Ecto neural progenitor cell (in vitro differentiated cells): ENCODE measurements around the gene PTGFRN.

Source experiments
- DNase-seq: peaks from one replicate; pipeline ENCODE4 v3.0.0-alpha.2; 2018; ENCODE audit warnings: low spot score

The PTGFRN gene

DNA sequence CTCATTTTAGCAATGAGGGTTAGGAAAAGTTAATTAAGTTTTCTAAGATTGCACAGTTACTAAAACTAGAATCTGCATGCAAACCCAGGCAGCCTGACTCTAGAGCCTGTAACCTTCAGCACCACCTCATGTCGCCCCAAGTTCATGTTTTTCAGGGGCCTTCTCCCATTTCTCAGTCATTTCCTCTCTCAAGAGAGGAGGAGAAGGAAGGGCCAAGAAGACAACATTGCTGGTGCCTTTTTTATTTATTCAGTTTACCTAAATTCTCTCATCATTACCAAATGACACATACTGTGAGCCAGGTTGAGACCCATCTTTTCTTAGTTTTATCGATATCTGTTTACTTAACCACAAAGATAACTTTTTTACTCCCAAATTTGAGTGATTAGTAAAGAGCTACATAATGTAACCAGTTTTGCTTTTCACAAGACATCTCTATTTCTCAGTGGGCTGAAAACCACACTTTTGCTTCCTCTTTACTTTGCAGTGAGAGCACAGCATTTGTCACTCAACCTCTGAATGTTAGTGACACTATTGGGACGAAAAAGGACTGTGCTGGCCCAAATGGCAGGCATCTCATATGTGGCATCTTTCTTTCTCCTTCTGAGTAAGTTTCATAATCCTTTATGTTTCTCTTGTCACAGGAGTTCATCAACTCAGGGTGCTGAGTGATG, 91.7 kb downstream of the PTGFRN start, which contains the start of gene CD101:
Gene CD101 (plus strand): TSS at position 507 of the 674 bp plus-strand sequence. CDS start 58 bp downstream, at position 565.
- no peak for DNase-seq

DNA sequence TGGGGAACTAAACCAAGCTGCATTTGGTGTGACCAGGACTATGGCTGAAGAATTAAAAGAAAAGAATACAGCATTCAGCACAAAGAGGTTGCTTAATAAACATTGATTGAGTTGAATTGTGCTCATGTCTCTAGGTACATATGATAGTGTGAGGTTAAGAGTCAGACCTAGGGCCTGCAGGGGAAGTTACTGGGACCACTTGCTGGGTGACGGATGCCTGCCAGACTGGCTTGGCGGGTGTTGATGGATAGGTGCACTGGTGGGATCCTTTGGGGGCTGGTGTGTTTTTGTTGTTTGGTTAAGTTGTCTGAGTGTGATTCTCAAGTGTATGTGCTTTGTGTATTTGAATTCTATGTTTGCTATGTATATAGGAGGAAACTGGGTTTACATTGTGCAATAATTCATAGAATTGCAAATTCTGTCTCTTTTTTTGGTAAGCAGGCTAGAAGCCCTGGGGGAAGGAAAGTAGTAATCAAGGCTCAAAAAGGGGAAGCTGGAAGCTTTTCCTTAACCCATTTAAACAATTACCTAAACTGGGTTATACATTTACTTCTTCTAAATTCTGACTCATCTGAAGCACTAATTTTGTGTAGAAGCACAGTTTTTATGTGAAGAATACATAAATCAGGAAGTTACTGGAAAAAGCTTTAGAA, 93.6 kb downstream of the PTGFRN start:
- DNase-seq: no peak

DNA sequence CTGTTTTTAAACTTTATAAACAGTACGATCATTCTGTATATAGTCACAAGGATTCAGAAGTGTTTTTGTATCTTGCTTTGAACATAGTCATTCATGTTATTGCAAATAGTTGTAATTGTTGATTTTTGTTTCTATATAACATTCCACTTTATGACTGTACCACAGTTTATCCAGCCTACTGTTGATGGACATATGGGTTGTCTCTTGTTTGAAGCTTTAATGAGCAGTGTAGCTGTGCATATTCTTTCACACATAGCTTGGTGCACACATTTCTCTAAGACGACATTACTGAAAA, 98.0 kb downstream of the PTGFRN start:
- no peak for DNase-seq

DNA sequence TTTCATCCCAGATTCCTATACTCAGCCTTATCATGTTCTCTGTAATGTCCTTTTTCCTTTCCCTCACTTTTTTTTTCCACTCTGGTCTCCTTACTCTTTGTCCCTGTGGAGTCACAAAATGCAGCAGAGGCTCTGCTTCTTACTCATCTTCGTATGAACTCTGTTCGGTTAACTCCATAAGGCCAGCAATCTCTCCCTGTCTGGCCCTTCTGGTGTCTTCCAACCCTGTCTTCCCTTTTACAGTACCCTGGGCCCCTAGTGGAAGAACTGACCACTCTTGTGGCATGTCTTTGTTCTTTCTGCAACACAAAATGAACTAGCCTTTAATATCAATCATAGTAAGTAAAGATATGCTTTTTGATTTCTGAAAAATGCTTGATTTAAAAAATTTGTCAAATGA, 98.9 kb downstream of the PTGFRN start:
- no peak for DNase-seq

DNA sequence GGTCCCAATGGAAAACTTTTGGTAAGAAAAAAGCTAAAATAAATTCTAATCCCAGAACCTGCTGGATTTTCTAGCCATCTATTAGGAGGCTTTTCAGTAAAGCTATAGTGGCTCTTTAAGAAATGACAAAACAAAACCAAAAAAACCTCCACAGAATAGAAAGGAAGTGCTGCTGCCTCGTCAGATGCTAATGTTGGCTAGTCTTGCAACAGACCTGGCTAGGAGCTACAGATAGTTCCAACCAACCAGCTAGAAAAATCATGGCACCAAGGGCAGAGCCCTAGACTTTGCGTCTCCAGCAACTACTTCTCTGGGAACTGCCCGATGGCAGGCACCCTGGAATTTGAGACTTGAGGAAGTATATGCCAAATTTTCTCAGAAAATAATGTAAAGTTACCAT, 99.4 kb downstream of the PTGFRN start:
- DNase-seq: no peak

DNA sequence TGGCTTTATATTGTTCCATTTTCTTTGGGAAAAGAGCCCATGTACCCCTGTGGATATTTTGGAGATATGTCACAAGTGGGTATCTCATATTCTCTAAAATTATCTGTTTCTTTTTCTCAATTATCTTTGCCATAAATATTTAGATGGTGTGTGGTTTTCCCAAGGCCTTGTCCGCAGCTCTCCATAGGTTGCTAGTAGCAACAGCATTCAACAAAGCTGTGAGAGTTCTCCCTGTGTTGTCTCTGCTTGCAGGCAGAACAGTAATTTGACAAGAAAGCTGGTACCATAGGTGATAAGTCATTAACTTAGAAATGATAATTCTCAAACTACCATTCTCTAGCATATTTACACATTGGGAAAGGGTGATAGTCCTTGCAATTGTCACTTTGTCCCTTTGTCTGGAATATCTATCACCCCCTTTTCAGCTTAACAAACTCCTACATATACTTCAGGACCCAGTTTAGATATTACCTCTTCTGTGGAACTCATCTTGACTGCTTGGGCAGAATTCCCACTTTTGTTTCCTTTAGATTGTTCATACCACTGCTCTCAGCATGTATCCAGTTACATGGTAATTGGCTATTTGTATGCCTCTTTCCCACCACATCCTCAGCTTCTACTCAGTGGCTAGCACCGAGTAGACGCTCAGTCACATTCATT, 100.7 kb downstream of the PTGFRN start:
- no peak for DNase-seq

DNA sequence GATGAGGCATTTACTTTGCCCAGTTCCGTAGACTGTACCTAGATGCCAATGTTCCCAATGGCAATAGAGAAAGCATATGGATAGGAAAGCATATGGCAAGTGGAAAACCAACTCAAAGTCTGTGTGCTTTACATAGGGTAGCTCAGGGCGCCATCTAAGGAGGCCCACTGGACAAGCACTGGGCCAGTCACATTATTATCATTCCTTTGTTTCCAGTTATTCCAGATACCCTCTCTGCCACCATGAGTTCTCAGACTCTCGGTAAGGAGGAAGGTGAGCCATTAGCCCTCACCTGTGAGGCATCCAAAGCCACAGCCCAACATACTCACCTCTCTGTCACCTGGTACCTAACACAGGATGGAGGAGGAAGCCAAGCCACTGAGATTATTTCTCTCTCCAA, 101.6 kb downstream of the PTGFRN start:
- DNase-seq: no peak

DNA sequence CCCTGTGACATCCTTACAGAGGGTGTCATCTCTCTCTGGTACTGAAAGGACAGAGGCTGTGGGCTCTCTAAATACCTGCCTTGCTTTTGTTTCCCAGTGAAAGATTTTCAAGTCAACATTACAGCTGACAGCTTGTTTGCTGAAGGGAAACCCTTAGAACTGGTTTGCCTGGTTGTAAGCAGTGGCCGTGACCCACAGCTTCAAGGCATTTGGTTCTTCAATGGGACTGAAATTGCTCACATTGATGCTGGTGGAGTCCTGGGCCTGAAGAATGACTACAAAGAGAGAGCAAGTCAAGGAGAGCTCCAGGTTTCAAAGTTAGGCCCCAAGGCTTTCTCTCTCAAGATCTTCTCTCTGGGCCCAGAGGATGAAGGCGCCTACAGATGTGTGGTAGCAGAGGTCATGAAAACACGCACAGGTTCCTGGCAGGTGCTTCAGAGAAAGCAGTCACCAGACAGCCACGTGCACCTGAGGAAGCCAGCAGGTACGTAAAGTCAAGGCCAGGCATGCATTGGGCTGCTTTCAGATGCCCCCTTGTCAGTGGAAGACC, 103.7 kb downstream of the PTGFRN start:
- DNase-seq: no peak

DNA sequence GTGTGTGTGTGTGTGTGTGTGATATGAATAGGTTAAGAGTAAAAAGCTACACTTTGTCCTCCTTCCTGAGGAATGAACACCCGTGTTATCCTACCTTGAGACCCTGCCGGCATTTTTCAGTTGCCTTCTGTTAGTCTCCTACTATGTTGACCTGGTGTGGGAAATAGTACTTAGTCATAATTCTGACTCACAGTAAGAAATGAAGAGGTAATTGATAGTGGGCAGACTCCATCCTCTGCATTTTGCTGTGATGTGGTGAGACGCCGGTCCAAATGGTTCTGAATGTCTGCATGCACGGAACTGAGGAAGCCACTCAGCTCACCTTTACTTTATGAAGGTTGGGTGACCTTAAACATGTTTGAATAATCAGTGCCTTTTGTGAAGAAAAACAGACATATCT, 104.5 kb downstream of the PTGFRN start:
- no peak for DNase-seq

DNA sequence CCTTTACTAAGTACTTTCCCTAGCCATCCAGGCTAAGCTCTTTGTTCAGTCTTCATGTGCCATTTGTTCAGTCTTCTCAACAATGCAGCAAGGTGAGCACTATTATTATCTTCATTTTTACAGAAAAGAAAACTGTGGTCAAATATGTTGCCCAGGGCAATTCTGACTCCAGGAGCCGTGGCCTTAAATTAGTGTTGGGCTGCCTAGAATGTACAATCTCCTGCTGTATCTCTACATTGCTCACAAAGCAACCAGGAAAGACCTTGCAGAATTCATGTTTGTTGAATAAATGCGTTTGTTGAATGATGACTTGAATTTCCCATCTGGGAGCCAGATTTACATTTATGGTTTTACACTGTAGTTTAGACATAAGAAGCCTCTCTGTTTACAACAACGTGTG, 106.0 kb downstream of the PTGFRN start:
- no peak for DNase-seq

DNA sequence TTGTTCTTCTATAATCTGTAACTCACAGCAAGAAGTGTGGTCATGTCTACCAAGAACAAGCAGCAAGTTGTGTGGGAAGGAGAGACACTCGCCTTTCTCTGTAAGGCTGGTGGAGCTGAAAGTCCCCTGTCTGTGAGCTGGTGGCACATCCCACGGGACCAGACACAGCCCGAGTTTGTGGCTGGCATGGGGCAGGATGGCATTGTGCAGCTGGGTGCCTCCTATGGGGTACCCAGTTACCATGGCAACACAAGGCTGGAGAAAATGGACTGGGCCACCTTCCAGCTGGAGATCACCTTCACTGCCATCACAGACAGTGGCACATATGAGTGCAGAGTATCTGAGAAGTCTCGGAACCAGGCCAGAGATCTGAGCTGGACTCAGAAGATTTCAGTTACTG, 107.3 kb downstream of the PTGFRN start:
- DNase-seq: no peak

DNA sequence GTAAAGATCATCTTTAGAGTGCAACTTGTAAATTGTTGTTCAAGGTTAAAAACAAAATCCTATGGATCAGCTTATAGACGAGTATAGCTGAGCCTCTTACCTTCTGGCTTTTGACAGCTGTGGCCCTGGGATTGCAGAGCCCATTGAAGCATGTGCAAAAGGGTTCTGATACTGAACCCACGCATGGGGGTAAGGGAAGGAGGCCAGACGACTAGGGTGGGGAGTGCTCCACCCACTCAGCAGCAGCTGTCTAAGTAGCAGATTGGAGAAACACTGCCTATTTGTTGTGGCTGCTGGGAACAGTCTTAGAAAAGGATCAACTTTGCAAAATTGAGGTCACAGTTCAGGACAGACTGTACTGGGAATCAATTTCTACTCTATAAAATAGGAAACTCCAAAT, 107.9 kb downstream of the PTGFRN start:
- no peak for DNase-seq

DNA sequence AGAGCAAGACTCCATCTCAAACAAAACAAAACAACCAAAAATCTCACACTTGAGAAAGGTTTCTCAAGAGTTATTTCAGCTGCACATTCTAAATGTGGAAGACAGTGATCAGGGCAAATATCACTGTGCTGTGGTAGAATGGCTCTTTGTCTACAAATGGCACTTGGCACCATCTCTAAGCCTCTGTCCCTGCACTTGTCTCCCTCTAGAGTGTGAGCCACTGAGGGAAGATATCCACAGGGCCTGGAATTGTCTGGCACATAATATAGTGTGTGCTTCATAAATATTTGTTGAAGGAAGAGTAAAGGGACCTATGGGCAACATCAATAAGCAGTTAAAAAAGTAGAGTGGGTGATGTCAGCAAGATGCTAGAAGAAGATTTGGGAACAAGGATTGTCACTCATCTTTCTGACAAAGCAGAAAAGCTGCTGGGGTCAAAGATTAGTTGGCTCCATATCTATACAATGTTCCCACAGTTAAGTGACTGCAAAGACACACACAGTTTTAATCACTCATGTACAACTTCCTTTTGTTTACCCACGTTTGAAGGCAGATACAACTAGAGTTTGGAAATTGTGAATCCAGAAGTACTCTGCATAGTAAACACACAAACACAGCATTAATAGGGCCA, 110.9 kb downstream of the PTGFRN start:
- DNase-seq: no peak

DNA sequence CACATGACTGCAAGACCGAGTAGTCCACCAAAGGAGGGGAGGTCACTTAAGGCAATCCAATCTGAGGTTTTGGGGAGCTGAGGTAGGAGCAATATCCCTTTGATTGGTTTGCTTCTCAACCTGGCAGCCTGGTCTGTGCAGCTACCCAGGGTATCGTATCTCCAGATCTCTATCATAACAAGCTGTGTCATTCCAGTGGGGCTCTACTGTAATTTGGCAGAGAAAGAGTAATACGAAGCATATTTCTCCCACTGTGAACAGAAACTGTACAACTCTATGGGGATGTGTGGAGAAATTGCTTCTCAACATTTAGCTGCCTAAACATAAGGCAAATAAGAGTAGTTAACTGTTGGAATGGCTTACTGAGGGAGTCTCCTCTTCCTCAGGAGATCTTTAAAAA, 112.4 kb downstream of the PTGFRN start:
- DNase-seq: no peak

DNA sequence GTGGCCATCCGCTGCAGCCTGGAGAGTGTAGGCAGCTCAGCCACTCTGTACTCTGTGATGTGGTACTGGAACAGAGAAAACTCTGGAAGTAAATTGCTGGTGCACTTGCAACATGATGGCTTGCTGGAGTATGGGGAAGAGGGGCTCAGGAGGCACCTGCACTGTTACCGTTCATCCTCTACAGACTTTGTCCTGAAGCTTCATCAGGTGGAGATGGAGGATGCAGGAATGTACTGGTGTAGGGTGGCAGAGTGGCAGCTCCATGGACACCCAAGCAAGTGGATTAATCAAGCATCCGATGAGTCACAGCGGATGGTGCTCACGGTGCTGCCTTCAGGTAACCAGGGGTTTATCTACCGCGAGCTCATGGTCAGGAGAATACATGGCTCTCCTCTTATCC, 115.9 kb downstream of the PTGFRN start:
- no peak for DNase-seq

DNA sequence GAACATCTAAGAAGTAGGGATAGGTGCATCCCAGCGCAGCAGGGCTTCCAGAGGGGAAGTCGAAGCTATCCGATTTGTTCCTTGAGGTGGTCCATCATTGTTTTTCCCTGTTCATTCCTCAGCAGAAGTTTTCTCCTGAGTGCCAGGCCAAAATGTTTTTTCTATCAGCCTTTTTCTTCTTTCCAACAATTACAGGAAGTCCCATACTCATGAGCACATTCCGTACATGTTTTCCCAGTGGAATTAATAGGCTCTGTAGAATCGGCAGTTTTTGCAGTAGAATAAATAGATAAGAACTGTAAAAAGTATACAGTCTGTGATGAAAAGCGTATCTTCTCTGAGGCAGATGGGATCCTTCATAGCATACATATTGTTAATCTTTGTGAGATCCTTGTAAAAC, 116.6 kb downstream of the PTGFRN start:
- DNase-seq: no peak

DNA sequence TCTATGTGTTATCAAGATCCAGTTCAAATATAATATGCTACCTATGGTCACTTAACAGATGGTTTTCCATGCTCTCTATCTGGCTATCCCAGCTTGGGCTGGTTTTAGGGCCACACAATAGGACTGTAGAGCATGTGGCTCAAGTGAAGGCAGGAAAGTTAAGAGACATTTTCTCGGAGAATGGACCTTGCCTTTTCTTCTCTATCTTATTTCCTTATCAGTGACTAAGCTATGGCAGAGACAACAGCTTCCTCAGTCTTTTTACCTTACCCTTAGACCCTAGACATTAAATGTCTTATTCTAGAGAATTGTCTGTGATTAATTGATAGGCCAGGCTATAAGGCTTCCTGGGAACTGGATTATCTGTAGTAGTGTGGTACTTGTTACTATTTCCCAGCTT, 120.0 kb downstream of the PTGFRN start:
- DNase-seq: no peak

DNA sequence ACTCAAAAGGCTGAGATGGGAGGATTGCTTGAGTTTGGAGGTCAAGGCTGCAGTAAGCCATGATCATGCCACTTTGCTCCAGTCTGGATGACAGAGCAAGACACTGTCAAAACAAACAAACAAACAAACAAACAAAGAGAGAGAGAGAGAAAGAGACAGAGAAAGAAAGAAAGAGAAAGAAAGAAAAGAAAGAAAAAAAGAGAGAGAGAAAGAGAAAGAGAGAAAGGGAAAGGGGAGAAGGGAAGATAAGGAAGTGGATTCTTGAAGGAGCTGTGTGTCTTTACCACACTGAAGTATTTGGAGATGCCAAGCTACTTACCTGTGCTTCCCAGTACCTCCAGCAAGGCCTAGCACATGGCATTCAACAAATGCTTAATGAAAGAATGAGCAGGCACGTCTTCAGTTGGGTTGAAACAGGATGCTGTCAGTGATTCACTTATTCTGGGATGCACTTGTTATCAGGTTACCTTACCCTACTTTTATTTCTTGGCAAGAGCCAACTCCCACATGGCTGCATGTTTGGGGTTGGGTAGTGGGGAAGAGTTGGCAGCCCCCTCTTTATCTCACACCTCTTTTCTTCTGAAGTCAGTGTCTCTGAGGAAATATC, 120.7 kb downstream of the PTGFRN start:
- DNase-seq: no peak

DNA sequence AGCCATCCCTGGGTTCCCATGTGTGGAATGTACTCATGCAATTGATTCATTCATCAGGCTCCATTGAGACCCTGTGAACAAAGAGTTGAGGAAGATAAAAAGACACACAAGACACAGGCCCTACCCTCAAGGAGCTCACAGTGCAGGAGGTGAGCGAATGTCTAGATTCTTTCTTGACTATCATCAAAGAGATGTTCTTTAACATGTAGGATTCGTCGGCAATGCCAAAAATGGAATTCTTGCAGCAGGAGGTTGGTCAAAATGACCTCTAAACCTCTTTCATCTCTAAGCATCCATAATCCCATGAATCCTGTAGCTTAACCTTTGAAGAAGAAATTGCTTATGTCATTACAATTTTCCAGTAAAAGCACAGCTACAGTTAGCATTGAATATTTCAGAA, 122.5 kb downstream of the PTGFRN start:
- DNase-seq: no peak

DNA sequence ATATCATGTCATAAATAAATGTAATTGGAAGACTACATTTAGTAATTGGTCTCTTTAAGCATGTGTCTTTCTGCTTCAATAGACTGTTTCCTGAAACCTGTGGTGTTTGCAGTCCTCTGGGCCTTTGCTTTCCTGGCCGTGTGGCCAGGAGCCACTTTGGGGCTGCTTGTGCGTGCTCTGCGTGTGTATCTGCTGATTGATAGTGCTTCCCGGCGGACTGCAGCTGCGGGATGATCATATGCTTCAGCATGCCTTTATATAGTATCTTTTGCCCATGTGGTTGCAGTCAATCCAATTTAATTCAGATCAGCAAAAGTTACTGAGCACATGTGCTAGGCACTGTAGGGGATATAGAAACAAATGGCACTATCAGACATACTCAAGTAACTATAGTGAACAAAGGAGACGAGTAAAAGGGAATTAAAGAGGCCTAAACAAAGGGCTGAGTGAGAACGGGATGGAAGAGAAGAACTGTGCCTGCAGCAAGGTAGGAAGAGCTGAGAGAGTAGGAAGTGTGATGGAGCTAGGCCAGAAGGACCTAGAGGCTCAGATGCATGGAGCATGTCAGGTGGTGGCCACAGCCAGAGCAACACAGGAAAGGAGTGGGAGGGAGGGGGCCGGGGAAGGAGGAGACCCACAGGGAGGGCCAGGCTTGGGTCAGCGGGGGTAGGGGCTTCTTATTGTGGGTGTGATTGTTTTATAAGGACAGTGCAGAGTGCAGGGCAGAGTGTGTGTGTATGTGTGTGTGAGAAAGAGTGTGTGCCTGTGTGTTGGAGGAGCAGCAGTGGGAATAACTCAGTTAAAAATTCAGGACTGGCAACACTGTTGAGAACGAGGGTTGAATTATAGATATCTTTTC, 123.2 kb downstream of the PTGFRN start:
- DNase-seq: no peak

DNA sequence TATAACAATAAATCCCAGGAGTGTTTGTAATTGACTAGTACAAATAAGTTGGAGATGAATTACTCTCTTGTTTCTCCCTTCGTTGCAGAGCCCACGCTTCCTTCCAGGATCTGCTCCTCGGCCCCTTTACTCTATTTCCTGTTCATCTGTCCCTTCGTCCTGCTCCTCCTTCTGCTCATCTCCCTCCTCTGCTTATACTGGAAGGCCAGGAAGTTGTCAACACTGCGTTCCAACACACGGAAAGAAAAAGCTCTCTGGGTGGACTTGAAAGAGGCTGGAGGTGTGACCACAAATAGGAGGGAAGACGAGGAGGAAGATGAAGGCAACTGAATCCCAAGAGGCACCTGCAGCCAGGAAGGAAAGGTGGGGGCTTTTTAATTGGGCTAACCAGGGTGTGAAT, 124.1 kb downstream of the PTGFRN start:
- no peak for DNase-seq
